H9 (cell line): ENCODE data around the gene DQX1. TPM values are rescaled to one million over a fixed set of nuclear protein-coding genes. Genes with fewer than 3 reads are reported as not detected.

Experiments used
- DNase-seq: peaks from one replicate; pipeline ENCODE4 v3.0.0-alpha.2; 2017
- H2AFZ ChIP-seq: one replicate; pipeline ENCODE4 v1.6.1; 2013; ENCODE audit warnings: mild to moderate bottlenecking, low read length, control low read depth, moderate library complexity
- H2AK5ac ChIP-seq: 2 replicates; pipeline ENCODE4 v1.6.1; 2013; ENCODE audit warnings: low read length, control low read depth, mixed read lengths; ENCODE audit not compliant: insufficient read length
- H2BK120ac ChIP-seq: one replicate; pipeline ENCODE4 v1.6.1; 2013; ENCODE audit warnings: low read depth, mild to moderate bottlenecking, low read length, control low read depth, inconsistent platforms; ENCODE audit not compliant: poor library complexity, severe bottlenecking
- H2BK12ac ChIP-seq: 2 replicates; pipeline ENCODE4 v1.6.1; 2013; ENCODE audit warnings: low read length, control low read depth, mixed read lengths, low read depth; ENCODE audit not compliant: insufficient read length
- H2BK15ac ChIP-seq: 2 replicates; pipeline ENCODE4 v1.6.1; 2013; ENCODE audit warnings: low read depth, low read length, control low read depth
- H2BK20ac ChIP-seq: one replicate; pipeline ENCODE4 v1.6.1; 2013; ENCODE audit warnings: low read depth, mild to moderate bottlenecking, low read length, control low read depth, inconsistent platforms; ENCODE audit not compliant: poor library complexity, severe bottlenecking
- H2BK5ac ChIP-seq: 2 replicates; pipeline ENCODE4 v1.6.1; 2013; ENCODE audit warnings: low read length, control low read depth, mixed read lengths; ENCODE audit not compliant: insufficient read length
- H3K14ac ChIP-seq: 2 replicates; pipeline ENCODE4 v1.6.1; 2013; ENCODE audit warnings: low read length, control low read depth; ENCODE audit not compliant: insufficient read depth
- H3K18ac ChIP-seq: 2 replicates; pipeline ENCODE4 v1.6.1; 2013; ENCODE audit warnings: low read depth, mild to moderate bottlenecking, mixed read lengths, low read length, control low read depth; ENCODE audit not compliant: insufficient read length
- H3K23ac ChIP-seq: 2 replicates; pipeline ENCODE4 v1.6.1; 2013; ENCODE audit warnings: low read length, control low read depth, mixed read lengths, low read depth; ENCODE audit not compliant: insufficient read length
- H3K23me2 ChIP-seq: 2 replicates; pipeline ENCODE4 v1.6.1; 2013; ENCODE audit warnings: low read depth, mild to moderate bottlenecking, mixed read lengths, low read length, control low read depth; ENCODE audit not compliant: insufficient read length, poor library complexity, severe bottlenecking
- H3K27ac ChIP-seq: 2 replicates; pipeline ENCODE4 v1.5.1; 2013; ENCODE audit warnings: low read length, control low read depth, mixed read lengths, low read depth; ENCODE audit not compliant: insufficient read length
- H3K27me3 ChIP-seq: 2 replicates; pipeline ENCODE4 v1.6.1; 2013; ENCODE audit warnings: low read length, control low read depth, inconsistent platforms; ENCODE audit not compliant: insufficient read depth
- H3K4ac ChIP-seq: 2 replicates; pipeline ENCODE4 v1.6.1; 2013; ENCODE audit warnings: low read depth, mild to moderate bottlenecking, control low read depth, inconsistent platforms, low read length, moderate library complexity
- H3K4me1 ChIP-seq: 2 replicates; pipeline ENCODE4 v1.6.1; 2013; ENCODE audit warnings: low read length, control low read depth, inconsistent platforms; ENCODE audit not compliant: insufficient read depth
- H3K4me2 ChIP-seq: 2 replicates; pipeline ENCODE4 v1.6.1; 2013; ENCODE audit warnings: low read length, control low read depth, mixed read lengths; ENCODE audit not compliant: insufficient read length, insufficient read depth
- H3K56ac ChIP-seq: 2 replicates; pipeline ENCODE4 v1.6.1; 2013; ENCODE audit warnings: low read depth, mild to moderate bottlenecking, mixed read lengths, low read length, control low read depth; ENCODE audit not compliant: insufficient read length
- H3K79me1 ChIP-seq: 2 replicates; pipeline ENCODE4 v1.6.1; 2013; ENCODE audit warnings: low read depth, mild to moderate bottlenecking, moderate library complexity, low read length, control low read depth, inconsistent platforms; ENCODE audit not compliant: insufficient read depth, poor library complexity, severe bottlenecking
- H3K79me2 ChIP-seq: 2 replicates; pipeline ENCODE4 v1.6.1; 2013; ENCODE audit warnings: low read length, control low read depth, inconsistent platforms; ENCODE audit not compliant: insufficient read depth
- H3K9ac ChIP-seq: 2 replicates; pipeline ENCODE4 v1.6.1; 2013; ENCODE audit warnings: low read length, control low read depth, mixed read lengths; ENCODE audit not compliant: insufficient read length; ENCODE audit errors: extremely low read depth
- H3K9me3 ChIP-seq: one replicate; pipeline ENCODE4 v1.6.1; 2013; ENCODE audit warnings: low read depth, low read length, inconsistent platforms; ENCODE audit not compliant: control insufficient read depth
- H3T11ph ChIP-seq: one replicate; pipeline ENCODE4 v1.6.1; 2013; ENCODE audit warnings: mild to moderate bottlenecking, low read length, control low read depth, inconsistent platforms
- H4K20me1 ChIP-seq: one replicate; pipeline ENCODE4 v1.6.1; 2013; ENCODE audit not compliant: control insufficient read depth, insufficient read length, insufficient read depth
- H4K5ac ChIP-seq: 2 replicates; pipeline ENCODE4 v1.6.1; 2013; ENCODE audit warnings: low read depth, mild to moderate bottlenecking, mixed read lengths, low read length, control low read depth; ENCODE audit not compliant: insufficient read length
- H4K8ac ChIP-seq: replicated peaks from 2 replicates; pipeline ENCODE4 v1.6.1; 2013; ENCODE audit warnings: low read length, control low read depth, mixed read lengths, low read depth; ENCODE audit not compliant: insufficient read length
- H4K91ac ChIP-seq: 2 replicates; pipeline ENCODE4 v1.6.1; 2013; ENCODE audit warnings: low read depth, mild to moderate bottlenecking, moderate library complexity, mixed read lengths, low read length, control low read depth; ENCODE audit not compliant: insufficient read length
- H3K27ac Mint-ChIP-seq, 3 experiments: 2 replicates in 2 of 3; 3 replicates in 1 of 3; pipeline ENCODE4 v1.8.0; 2020 to 2021; ENCODE audit warnings: mixed read lengths in 3 of 3, mild to moderate bottlenecking in 1 of 3, moderate library complexity in 1 of 3
- H3K27me3 Mint-ChIP-seq: 2 replicates; pipeline ENCODE4 v1.8.0; 2021; ENCODE audit warnings: low read depth, mild to moderate bottlenecking, moderate library complexity, mixed read lengths
- H3K36me3 Mint-ChIP-seq, 3 experiments: 2 replicates in 2 of 3; 3 replicates in 1 of 3; pipeline ENCODE4 v1.8.0; 2020 to 2021; ENCODE audit warnings: low read depth in 3 of 3, mixed read lengths in 3 of 3; ENCODE audit not compliant: insufficient read depth in 1 of 3
- H3K4me1 Mint-ChIP-seq, 2 experiments: 2 replicates each; pipeline ENCODE4 v1.8.0; 2020; ENCODE audit warnings: mixed read lengths in 2 of 2
- H3K4me3 Mint-ChIP-seq, 2 experiments: 2 replicates in 1 of 2; 3 replicates in 1 of 2; pipeline ENCODE4 v1.8.0; 2020 to 2021; ENCODE audit warnings: mild to moderate bottlenecking in 2 of 2, mixed read lengths in 2 of 2, moderate library complexity in 1 of 2
- H3K9me3 Mint-ChIP-seq, 2 experiments: 2 replicates in 1 of 2; 3 replicates in 1 of 2; pipeline ENCODE4 v1.8.0; 2020; ENCODE audit warnings: mild to moderate bottlenecking in 2 of 2, mixed read lengths in 2 of 2, moderate library complexity in 1 of 2
- WGBS: extraction: QIAGEN DNeasy Blood & Tissue Kit; methylation state at CpG from one replicate; pipeline ENCODE4 v1.1.7; 2013; ENCODE audit warnings: missing lambda C conversion rate, low lambda C conversion rate, mixed read lengths; ENCODE audit not compliant: insufficient read length; ENCODE audit errors: extremely low coverage; 5-methylcytosine and 5-hydroxymethylcytosine counted together
- total RNA-seq: library from RNA; stranded (reverse); gene quantifications from 2 replicates; pipeline ENCODE4 v1.2.1, GENCODE V29; 2021
- TF ChIP-seq, protein P1 (sequence below): fragments of 200-600 bp; sonication (generic); conservative IDR thresholded peaks from 3 replicates; pipeline ENCODE4 v1.8.0; 2021; ENCODE audit warnings: antibody characterized with exemption, mild to moderate bottlenecking

The DQX1 gene
- total RNA-seq, 1 experiment from 2014 or later = 0.98 TPM

GRCh38 chr2:74552914-74553811, 27.1 kb upstream of the DQX1 start:
- Mint-ChIP-seq H3K27ac (peak overlapping the region; percentile 42 to 96 (median 89); a peak in 6 of 7 replicates), H3K9me3 (no peaks in the 10 kb centered on the region), H3K27me3 (peaks cover 62% of the 10 kb centered on the region), H3K4me3 (peak overlapping the region; percentile 92 to 93), H3K36me3 (peaks cover 0 to 23% (median 15%) of the 10 kb centered on the region in 3 experiments; a peak in 6 of 7 replicates), H3K4me1 (peaks cover 27 to 28% of the 10 kb centered on the region in 2 experiments)
- H3K4me2 ChIP-seq = peak overlapping the region; percentile 63
- H3K14ac ChIP-seq = peak overlapping the region; percentile 59; the same call in 1 of the 2 replicates
- H3K79me2 ChIP-seq = no peaks in the 10 kb centered on the region
- H4K91ac ChIP-seq = no peak overlapping the region
- no peak overlapping the region for H4K5ac ChIP-seq
- no peak overlapping the region for H2AK5ac ChIP-seq
- H3K79me1 ChIP-seq = no peaks in the 10 kb centered on the region
- DNase-seq = peak; percentile 65
- H2BK12ac ChIP-seq = no peak overlapping the region
- no peak overlapping the region for H3K27ac ChIP-seq
- H4K20me1 ChIP-seq = no peaks in the 10 kb centered on the region
- H2BK20ac ChIP-seq = no peak overlapping the region
- H3T11ph ChIP-seq = no peak overlapping the region
- H2AFZ ChIP-seq = no peak overlapping the region
- H3K56ac ChIP-seq = no peak overlapping the region
- WGBS = no CpG with 5 or more reads among the region's 27 CpGs
- H3K18ac ChIP-seq = peak overlapping the region; percentile 74
- TF ChIP-seq, protein P1, sequence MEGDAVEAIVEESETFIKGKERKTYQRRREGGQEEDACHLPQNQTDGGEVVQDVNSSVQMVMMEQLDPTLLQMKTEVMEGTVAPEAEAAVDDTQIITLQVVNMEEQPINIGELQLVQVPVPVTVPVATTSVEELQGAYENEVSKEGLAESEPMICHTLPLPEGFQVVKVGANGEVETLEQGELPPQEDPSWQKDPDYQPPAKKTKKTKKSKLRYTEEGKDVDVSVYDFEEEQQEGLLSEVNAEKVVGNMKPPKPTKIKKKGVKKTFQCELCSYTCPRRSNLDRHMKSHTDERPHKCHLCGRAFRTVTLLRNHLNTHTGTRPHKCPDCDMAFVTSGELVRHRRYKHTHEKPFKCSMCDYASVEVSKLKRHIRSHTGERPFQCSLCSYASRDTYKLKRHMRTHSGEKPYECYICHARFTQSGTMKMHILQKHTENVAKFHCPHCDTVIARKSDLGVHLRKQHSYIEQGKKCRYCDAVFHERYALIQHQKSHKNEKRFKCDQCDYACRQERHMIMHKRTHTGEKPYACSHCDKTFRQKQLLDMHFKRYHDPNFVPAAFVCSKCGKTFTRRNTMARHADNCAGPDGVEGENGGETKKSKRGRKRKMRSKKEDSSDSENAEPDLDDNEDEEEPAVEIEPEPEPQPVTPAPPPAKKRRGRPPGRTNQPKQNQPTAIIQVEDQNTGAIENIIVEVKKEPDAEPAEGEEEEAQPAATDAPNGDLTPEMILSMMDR = no peak
- H3K27me3 ChIP-seq = no peaks in the 10 kb centered on the region; the same call in 1 of the 2 replicates
- H2BK5ac ChIP-seq = no peak overlapping the region
- no peaks in the 10 kb centered on the region for H3K9me3 ChIP-seq
- H2BK120ac ChIP-seq = no peak overlapping the region
- H3K4me1 ChIP-seq = 0 out of 2 replicates have a peak, but pooled peaks cover 2% of the 10 kb centered on the region
- peak overlapping the region; percentile 57 for H3K9ac ChIP-seq
- H3K4ac ChIP-seq = no peak overlapping the region
- peaks cover 23% of the 10 kb centered on the region for H3K23me2 ChIP-seq
- H4K8ac ChIP-seq = no peak overlapping the region
- H2BK15ac ChIP-seq = no peak overlapping the region
- H3K23ac ChIP-seq = no peak overlapping the region
